Measurements from ENCODE around the gene PPP1R1B.

PPP1R1B gene

DNA sequence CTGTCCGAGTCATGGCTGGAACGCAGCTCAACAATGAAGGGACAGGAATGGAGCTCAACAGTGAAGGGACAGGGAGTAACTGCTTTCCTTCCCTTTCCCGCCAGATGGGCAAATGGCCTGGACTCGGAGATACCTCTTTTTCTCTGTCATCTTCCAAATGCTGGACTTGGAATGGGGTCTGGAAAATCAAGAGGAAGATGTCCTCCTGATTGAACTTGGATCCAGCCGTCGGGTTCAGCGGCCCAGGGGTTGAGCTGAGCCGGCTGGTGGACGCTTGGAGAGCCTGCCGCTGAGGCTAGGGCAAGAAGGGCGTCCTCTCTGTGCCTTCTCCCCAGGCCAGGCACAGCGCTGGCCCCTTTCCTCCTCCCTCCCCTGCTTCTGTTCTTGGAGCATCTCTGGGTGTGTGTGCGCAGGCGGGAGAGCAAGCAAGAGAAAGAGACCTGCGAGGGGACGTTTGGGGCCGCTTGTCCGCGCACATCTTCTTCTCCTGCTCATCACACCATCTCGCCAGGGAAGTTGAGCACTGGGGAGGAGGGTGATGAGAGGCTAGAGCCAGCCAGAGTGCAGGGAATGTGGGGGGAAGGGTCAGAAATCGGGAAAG, 25.7 kb upstream of the PPP1R1B start:
- no peak for DNase-seq

DNA sequence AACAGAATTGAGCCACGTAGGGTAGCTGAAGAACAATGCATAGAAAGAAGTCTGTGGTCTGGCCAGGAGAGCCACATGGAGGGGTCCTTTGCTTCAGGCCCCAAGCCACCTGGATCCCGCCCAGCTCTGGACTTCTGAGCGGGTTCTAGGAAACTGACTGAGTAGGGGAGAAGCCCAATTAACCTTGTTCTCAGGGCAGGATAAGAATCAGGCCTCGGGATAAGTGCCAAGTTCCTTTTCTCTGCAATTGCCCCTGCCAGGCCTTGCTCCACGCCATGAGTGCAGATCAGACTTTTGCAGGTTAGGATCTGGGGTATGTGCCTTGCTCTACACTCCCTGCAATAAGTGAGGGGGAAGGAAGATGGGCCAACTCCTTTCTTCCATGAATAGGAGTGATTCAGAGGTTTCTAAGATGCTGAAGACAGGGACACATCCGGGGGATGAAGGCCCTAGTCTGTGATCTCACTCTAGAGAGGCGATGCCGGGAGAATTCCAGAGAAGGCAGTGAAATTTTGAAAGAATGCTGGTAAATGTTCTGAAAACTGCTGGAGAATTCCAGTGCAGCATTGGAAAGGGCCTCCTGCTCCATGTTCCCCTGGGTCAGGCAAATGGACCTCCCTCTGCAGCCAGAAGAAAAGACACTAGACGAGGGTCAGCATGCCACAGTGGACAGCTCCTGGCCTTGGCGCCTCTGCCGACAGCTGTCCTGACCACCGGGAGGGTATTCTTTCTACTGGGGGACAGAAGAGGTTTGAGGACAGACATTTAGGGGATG, 24.8 kb upstream of the PPP1R1B start:
- DNase-seq, result no peak

DNA sequence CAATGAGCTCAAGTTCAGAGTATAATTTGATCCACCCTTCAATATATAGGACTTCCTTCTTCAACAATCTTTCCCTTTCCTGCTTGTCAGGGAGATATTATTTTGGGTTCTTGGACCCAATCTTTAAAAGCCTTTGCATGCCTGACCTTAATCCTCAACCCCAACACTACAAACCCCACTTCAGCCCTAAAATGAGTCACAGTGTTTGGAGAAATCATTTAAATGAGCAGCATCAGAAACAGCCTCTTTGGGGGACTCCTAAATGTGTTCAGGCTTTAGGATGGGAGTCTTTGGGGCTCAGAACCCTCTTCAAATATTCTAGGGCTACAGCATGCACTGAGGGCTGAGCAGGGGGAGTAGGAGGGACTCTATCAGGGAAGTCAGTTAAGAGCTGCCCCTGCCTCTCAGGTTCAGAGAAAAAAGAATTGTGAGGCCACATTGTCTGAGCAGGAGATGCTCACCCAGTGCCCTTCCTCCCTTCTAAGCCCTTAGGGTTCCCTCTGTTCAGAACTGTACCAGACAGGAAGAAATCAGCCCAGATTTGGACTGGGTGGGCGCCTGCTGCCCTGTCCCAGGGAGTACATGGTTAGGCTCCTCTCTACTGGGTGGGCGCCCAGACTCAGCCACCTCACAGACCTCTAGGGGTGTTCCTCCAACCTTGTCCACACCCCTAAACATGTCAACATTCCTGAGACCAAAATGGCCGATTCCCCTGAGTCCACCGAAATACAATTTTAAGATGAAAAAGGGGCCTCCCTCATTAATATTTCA, 24.0 kb upstream of the PPP1R1B start:
- DNase-seq, result no peak

DNA sequence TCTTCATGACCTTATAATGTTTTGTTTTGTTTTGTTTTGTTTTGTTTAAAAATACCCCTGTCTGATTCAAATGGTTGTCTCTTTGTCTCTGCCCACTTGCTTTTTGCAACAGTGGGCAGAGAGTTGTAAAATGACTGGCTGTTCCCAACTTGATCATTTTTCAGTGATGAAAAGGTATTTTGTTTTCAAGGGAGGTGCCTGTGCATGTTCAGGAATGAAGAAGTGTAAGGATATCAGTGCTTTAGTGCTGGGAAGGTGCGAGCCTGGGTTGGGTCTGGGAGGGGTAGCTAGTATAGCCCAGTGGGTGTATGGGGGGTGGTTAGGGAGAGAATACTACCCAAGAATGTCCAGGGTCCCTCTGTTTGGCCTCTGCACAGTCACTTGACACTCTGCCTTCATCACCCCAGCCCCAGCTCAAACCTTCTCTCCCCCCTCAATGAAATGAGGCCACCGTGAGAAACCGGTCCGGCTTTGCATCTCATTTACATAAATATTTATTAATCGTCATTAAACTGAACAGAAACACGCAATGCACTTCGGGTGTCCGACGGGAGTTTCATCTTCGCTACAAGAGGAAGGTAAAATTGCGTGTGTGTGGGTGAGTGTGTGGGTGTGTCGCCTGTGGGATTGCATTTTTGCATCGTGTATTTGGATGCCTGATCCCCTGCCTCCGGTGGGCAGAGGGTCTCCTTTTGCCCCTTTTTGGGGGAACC, 23.3 kb upstream of the PPP1R1B start:
- no peak for DNase-seq

DNA sequence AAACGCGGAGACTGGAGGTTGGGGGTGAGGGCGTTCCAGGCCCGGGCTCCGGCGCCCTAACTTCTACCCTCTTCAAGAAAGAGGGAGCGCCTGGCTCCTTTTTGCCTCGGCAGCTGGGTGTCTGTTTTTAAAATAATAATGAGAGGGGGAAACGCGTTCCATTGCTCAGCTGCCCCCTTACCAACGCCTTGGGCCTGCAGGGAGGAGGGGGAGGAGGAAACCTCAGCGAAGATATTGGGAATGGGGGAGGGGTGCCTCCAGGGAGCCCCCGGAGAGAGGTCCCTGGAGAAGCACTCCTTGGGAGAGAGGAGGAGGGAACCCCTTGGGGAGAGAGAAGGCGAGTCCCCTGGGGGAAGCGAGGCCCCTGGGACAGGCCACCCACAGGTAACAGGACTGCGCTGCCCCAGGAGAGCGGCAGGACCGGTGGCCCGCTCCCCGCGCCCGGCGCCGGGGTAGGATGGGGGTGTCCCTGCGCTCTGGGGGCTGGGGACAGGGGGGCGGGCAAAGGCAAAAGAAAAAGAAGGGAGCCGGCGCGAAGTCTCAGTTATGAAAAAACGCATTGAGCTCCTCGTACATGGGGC, 21.8 kb upstream of the PPP1R1B start:
- no peak for DNase-seq

DNA sequence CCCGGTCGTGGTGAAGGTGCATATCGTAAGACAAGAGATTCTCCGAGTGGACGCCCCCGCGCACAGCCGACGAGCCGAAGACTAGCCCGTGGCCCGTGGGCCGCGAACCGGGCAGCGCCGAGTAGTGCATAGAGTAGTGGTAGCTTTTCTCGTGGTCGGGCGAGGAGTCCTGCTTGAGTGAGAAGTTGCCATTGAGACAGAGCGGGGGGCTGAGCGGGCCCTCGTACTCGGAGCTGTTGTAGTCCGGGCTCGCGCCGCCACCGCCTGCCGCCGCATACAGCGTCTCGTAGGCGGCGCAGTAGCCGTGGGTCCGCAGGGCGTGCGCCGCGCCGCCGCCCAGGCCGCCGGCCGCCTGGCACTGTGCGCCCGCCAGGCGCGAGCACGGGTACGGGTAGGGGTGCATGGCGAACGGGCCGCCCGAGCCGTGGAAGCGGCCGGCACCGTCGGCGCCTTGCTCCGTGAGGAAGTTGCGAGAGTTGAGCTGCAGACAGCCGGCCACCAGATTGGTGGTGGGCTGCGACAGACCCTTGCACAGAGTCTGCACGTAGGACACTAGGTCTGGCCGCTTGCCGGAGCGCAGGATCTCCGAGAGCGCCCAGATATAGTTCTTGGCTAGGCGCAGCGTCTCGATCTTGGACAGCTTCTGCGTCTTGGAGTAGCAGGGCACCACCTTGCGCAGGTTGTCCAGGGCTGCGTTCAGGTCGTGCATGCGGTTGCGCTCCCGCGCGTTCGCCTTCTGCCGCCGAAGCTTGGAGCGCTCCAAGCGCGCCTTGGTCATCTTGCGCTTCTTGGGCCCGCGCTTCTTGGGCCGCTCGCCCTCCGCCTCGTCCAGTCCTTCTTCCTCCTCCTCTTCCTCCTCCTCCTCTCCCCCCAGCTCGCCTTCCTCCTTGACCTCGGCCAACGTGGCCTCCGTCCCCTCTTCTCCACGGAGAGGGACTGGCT, 21.0 kb upstream of the PPP1R1B start:
- no peak for DNase-seq

DNA sequence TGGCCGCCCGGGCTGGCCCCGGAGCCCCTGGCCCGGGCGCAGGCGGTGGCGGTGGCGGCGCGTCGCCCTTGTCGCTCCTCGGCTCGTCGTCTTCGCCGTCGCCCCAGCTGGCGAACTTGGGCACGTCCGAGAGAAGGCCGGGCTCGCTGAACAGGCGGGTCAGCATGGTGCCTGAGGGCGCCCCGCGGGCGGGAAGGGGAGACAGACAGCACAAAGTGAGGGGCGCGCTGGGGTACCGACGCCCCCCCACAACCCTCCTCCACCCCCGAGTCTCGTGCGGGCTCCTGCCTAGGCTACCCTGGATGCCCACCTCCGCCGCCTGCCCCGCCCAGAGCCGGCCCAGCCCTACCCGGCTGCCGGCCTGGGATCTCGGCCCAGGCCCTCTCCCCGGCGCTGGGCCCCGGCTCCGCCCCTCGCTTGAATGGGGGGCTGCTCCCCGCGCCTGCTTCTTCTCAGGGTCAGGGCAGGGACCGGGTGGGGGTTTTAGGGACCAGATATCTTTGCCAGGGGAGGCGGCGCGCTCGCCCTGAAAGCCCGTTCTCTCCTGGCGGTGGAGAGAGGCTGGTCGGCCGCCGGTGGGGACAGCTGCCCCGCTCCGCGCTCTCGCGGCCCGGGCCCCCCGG, 20.2 kb upstream of the PPP1R1B start:
- DNase-seq, result no peak

DNA sequence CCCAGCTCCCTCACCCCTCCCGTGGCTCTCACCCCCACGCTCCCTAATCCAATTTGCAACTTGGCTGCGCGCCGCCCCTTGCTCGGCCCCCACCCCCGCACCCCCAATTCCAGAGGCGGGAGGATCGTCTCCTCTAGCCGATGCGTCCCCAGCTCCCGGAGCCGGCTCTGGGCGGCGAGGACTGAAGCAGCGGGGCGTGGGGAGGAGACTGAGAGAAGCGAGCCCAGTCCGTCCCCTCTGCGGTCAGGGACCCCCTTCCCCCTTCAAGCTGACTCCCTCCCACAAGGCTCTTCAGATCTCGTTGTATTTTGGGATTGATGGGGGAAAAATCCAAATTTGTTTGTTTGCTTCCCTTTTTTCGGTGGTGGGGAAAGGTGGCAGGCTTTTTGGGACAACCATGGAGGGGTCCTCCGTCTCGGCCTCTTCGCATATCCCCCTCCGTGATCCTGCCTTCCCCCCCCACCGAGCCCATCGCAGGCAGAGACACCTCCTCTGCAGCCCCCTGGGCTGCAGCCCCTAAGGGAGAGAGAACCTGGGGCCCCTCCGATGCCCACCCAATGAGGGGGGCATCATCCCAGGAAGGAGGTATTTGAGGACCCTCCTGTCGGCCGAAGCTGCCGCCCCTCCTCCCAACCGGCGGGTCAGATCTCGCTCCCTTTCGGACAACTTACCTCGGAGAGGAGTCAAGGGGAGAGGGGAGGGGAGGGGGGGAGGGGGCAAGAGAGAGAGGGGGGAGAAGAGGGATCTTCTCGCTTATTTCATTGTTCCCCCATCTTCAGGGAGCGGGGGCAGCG, 19.5 kb upstream of the PPP1R1B start:
- no peak for DNase-seq

DNA sequence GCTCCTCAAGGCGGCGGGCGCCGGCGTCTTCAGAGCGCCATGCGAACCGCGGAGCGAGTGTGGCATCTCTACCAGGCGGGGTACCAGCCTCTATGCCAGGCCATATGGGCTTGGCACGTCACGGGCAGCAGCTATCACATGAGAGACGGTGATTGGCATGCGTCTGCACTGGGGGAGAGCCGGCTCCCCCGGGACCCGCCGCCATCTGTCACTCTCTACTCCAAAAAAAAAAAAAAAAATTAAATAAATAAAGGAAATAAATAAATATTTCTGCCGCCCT, 19.0 kb upstream of the PPP1R1B start, which contains the start of gene NEUROD2:
Gene NEUROD2, minus strand, starts transcription at position 70 of the 280 bp plus-strand sequence. CDS start 1,321 bp downstream, outside the sequence.
- no peak for DNase-seq

DNA sequence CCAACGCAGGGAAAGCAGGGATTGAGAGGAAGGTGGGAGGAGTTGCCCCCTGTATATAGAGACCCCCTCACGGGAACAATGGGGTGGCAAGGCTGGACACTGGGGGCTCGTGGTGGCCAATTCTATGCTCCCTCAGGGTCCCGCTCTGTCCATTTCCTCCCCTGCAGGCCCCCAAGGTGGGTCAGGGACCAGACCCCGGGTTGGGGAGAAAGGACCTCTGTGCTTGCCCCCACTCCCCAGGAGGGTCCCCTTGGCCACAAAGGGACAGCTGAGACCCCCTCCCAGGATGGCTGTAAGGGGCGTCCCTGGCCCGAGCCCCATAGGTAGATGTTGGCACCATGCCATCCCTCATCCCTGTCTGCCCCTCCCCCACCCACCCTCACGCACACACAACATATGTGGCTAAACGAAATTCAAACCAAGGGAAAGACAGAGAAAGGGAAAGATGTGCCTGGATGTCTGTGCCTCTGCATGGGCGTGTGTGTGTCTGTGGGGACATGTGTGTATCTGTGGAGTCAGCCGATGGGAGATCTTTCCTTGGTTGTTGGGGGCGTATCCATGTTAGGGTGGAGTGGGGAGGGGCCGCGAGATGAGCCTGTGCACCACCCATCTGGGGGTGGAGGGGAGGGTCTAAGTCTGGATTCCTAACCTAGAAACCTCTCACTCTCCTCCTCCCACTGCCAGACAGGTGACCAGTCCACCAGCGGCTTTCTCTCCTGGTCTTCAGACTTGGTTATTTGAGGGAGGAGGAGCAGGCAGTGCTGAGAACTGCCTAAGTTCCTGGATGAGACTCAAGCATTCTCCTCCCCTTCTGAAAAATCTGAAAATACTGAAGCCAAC, 18.4 kb upstream of the PPP1R1B start:
- DNase-seq, result no peak

DNA sequence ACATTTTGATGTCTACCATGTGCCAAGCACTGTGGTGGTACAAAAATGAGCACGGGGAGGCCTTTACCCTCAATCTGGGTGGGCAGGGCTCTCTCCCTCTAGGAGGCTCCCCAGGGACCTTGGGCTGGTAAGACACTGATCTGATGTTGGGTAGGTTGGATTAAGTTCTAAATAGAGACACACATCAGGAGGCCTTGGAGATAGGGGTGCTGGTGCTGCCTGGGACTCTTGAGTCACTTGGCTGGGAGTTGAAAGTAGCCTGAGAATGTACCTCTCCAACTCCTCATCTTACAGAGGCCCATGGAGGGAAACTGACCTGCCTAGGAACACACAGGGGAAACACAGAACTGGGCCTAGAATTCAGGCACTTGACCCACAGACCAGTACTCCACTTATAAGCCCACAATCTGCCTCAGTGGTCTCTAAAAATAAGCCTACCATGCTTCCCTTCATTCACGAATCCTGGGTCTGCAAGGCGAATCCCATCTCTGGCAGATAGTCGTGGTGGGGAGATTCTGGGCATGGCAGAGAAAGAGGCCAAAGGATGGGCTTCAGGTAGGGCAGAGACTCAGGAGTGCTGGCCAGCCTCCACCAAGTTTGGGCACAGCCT, 17.2 kb upstream of the PPP1R1B start:
- no peak for DNase-seq

DNA sequence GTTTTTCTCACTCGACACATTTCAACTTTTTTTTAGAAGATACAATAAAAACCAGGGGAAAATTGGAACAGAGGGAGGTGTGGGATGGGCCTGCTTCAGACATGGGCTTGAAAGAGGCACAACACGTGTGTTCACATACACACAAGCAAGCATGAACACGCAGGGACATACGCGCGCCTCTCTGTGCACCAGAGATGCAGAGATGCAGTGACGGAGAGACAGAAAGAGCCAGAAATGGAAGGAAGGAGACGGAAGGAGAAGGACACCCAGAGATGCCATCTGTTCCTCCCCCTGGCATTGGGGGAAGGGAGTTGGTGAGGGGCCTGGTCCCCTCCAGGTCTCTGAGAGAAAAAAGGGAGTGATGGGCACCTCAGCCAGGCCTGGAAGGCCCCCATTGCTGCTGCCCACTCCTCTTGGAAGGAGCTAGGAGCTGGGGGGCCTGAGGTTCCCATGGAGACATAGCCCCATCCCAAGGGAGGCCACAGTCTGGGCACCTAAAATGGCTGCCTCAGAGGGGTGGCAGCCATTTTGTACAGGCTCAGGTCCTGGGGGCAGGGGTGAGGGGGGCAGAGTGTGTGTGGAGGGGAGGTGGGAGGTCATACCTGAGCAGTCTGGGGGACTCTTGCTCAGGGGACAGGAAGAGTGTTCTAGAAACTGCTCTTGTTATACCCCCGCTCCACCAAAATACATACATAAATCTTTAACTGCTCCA, 15.2 kb upstream of the PPP1R1B start:
- no peak for DNase-seq

DNA sequence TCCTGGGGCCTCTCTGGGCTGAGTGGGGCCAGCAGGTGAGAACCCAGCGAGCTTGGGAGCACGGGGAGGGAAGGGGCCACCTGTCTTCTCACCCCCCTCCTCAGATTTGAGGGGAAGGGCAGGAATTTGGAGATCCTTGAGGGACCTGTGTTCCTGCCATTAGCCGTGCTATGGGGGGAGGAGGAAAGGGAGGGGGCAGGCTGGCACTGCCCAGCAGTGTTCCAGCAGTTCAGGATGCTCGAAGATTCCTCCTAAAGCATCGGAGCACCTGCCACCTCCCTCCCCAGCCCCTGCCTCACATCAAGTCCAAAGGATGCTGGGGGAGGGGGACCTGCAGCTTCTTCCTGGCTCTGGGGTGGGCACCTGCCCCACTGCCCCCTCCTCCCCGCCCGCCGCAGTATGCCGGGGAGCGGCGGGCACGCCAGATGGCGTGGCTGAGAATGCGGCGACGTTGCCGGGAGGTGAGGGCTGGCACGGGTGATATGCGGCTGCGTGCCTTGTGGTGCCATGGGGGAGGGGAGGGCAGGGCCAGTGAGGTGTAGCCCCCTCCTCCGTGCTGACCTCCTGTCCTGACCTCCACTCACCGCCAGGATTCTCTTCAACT, 14.4 kb upstream of the PPP1R1B start:
- DNase-seq, result no peak

DNA sequence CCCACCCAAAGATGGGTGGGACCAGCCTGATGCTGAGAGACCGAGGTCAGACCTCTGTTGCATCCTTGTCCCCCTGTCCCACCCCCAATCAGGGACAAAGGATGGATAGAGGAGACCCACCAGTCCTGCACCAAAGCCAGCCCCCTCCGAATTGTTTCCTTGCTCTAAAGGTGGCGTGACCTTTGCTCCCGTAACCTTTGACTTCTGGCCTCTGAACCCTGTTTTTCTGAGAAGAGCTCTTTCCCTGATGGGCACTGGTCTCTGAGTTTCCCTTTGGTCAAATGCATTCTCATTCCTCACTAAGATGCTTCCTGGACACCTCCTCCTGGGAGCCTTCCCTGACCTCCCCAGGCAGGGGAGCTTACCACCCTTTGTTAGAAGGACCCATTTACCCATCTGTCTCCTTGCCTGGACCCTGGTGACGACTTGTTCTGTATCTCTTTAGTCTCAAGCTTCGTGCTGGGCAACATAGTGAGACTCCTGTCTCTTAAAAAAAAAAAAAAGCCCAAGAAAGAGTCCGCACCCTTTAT, 13.8 kb upstream of the PPP1R1B start:
- no peak for DNase-seq

DNA sequence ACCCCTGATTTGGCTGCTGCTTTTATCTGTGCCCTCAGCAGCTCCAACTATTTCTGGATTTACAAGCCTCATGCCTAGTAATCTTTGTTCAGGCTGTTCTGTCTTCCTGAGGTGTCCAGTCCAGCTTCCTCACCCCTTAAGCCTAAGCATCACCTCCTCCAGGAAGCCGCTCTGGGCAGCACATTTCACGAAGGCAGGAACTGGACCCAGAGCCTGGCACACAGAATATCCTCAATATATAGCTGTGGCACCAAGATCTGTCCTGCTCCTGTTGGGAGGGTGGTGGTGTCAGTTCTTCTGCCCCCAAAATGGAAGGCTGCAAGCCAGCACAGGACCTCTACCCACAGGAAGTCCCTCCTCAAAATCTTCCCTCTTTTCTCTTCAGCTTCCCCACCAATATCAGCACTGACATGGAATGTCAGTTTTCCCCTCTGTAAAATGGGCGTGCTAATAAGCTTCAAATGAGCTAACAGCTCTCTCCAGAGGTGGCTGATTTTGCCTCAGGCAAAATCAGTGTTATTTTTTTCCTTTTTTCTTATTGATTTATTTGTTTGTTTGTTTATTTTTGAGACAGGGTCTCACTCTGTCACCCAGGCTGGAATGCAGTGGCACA, 12.1 kb upstream of the PPP1R1B start:
- no peak for DNase-seq

DNA sequence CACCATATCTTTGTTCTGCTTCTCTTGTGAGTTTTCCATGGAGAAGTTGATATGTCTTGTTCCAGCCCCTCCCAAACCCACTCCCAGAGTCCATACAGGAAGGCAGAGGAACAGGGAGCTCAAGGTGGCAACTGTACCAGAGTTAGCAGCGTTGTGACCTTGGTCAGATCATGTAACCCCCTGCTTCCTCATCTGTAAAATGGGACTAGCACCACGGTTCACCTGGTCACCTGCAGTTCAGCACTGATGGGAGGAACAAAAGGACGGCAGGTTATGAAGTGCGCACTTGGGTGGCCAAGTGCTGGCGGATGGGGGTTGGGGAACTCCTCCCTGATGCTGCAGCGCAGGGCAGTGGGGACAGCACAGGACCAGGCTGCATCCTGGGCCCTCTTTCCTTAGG, 11.3 kb upstream of the PPP1R1B start:
- DNase-seq, result no peak

DNA sequence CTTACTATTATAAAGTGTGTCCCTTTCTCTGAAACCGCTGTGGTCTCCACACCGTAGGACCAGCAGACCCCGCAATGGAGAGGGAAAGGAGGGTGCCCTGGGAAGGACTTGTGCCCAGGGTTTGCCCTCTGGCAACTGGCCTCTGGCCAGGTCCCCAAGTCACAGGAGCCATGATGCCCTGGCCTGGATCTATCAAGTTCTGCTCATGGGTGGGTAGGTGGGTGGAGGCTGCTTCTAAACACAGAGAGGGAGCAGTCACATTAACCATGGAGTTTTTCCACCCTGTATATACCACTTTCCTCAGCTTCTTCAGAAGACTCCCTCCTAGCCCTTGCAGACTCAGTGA, 9.7 kb upstream of the PPP1R1B start:
- no peak for DNase-seq

Data from CD4-positive, alpha-beta T cell treated with Interleukin-21 for 1 hour (primary cell).